ENCODE data around the gene STK35. TPM values are rescaled to one million over a fixed set of nuclear protein-coding genes. Genes with fewer than 3 reads are reported as not detected.

STK35 gene
- total RNA-seq, 1 donor from 2014 or later = 14.5 TPM

- Mint-ChIP-seq H3K36me3 (ENCODE audit: low read depth) (no peaks in the 10 kb centered on the region), H3K4me1 (ENCODE audit: low read depth) (no peaks in the 10 kb centered on the region), H3K4me3 (ENCODE audit: unreplicated experiment) (no peak overlapping the region), H3K27me3 (ENCODE audit: low read depth) (peaks cover 2% of the 10 kb centered on the region), H3K9me3 (ENCODE audit: low read depth) (no peaks in the 10 kb centered on the region), H3K27ac (ENCODE audit: unreplicated experiment) (no peak overlapping the region)
- TF ChIP-seq CTCF (IDR thresholded peaks at IDR 0.05) = no peak
- no peak for DNase-seq (ENCODE audit: low spot score)
These were observed 60.6 kb downstream of the STK35 start for GRCh38 chr20:2162125-2162822.

- Mint-ChIP-seq H3K9me3 (ENCODE audit: low read depth) (no peaks in the 10 kb centered on the region), H3K27me3 (ENCODE audit: low read depth) (peaks cover 6% of the 10 kb centered on the region), H3K36me3 (ENCODE audit: low read depth) (no peaks in the 10 kb centered on the region), H3K4me3 (ENCODE audit: unreplicated experiment) (no peak overlapping the region), H3K4me1 (ENCODE audit: low read depth) (no peaks in the 10 kb centered on the region), H3K27ac (ENCODE audit: unreplicated experiment) (no peak overlapping the region)
- no peak for TF ChIP-seq CTCF (IDR thresholded peaks at IDR 0.05)
- DNase-seq (ENCODE audit: low spot score) = no peak
These were observed 61.2 kb downstream of the STK35 start for GRCh38 chr20:2162823-2163166.

GRCh38 chr20:2163312-2163711 lies 61.7 kb downstream of the STK35 start:
- H3K4me3 Mint-ChIP-seq (ENCODE audit: unreplicated experiment) = no peak overlapping the region
- no peak for TF ChIP-seq CTCF (IDR thresholded peaks at IDR 0.05)
- H3K36me3 Mint-ChIP-seq (ENCODE audit: low read depth) = no peaks in the 10 kb centered on the region
- no peaks in the 10 kb centered on the region for H3K4me1 Mint-ChIP-seq (ENCODE audit: low read depth)
- H3K27ac Mint-ChIP-seq (ENCODE audit: unreplicated experiment) = no peak overlapping the region
- H3K27me3 Mint-ChIP-seq (ENCODE audit: low read depth) = peaks cover 6% of the 10 kb centered on the region
- no peaks in the 10 kb centered on the region for H3K9me3 Mint-ChIP-seq (ENCODE audit: low read depth)
- no peak for DNase-seq (ENCODE audit: low spot score)

- TF ChIP-seq CTCF (IDR thresholded peaks at IDR 0.05) = no peak
- Mint-ChIP-seq H3K27me3 (ENCODE audit: low read depth) (peaks cover 6% of the 10 kb centered on the region), H3K36me3 (ENCODE audit: low read depth) (no peaks in the 10 kb centered on the region), H3K4me1 (ENCODE audit: low read depth) (no peaks in the 10 kb centered on the region), H3K4me3 (ENCODE audit: unreplicated experiment) (no peak overlapping the region), H3K9me3 (ENCODE audit: low read depth) (no peaks in the 10 kb centered on the region), H3K27ac (ENCODE audit: unreplicated experiment) (no peak overlapping the region)
- no peak for DNase-seq (ENCODE audit: low spot score)
These were observed 62.1 kb downstream of the STK35 start for GRCh38 chr20:2163757-2164156.

- peaks cover 6% of the 10 kb centered on the region for H3K27me3 Mint-ChIP-seq (ENCODE audit: low read depth)
- no peaks in the 10 kb centered on the region for H3K36me3 Mint-ChIP-seq (ENCODE audit: low read depth)
- no peaks in the 10 kb centered on the region for H3K4me1 Mint-ChIP-seq (ENCODE audit: low read depth)
- no peak for DNase-seq (ENCODE audit: low spot score)
- no peaks in the 10 kb centered on the region for H3K9me3 Mint-ChIP-seq (ENCODE audit: low read depth)
- no peak overlapping the region for H3K4me3 Mint-ChIP-seq (ENCODE audit: unreplicated experiment)
- no peak for TF ChIP-seq CTCF (IDR thresholded peaks at IDR 0.05)
- no peak overlapping the region for H3K27ac Mint-ChIP-seq (ENCODE audit: unreplicated experiment)
These were observed 62.8 kb downstream of the STK35 start for GRCh38 chr20:2164421-2164820.
